Left forelimb (tissue), 1 donor: ENCODE results near the gene SCYL1.

Experiments used
- DNase-seq: peaks from one replicate; pipeline ENCODE4 v3.0.0-alpha.2; 2018; ENCODE audit warnings: low spot score

SCYL1 gene

DNA sequence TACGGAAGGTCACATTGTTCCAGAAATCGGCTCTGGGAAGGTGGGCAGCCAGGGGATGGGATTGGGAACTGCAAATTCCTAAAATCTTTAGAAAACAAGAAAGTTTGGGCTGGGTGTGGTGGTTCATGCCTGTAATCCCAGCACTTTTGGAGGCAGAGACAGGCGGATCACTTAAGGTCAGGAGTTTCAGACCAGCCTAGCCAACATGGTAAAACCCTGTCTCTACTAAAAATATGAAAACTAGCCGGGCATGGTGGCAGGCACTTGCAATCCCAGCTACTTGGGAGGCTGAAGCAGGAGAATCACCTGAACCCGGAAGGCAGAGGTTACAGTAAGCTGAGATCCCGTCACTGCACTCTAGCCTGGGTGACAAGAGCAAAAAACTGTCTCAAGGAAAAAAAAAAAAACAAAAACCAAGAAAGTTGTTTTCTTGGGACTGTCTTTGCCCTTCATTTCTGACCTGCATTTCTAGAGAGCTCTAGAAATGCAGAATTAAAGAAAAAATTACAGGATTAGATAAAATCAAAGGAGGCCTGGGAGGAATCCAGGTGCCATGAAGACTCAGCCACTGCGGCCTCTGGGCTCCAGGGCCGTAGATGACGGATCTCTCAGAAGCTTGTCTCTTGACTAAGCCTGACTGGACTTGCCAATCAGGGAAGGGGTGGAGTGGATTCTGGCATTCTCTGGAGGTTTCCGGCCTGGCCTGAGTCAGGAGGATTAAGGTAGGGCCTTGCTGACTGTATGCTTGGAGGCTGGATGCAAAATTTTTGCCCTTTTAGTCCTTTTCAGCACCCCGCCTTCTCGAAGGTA, 31.3 kb upstream of the SCYL1 start:
- no peak for DNase-seq

DNA sequence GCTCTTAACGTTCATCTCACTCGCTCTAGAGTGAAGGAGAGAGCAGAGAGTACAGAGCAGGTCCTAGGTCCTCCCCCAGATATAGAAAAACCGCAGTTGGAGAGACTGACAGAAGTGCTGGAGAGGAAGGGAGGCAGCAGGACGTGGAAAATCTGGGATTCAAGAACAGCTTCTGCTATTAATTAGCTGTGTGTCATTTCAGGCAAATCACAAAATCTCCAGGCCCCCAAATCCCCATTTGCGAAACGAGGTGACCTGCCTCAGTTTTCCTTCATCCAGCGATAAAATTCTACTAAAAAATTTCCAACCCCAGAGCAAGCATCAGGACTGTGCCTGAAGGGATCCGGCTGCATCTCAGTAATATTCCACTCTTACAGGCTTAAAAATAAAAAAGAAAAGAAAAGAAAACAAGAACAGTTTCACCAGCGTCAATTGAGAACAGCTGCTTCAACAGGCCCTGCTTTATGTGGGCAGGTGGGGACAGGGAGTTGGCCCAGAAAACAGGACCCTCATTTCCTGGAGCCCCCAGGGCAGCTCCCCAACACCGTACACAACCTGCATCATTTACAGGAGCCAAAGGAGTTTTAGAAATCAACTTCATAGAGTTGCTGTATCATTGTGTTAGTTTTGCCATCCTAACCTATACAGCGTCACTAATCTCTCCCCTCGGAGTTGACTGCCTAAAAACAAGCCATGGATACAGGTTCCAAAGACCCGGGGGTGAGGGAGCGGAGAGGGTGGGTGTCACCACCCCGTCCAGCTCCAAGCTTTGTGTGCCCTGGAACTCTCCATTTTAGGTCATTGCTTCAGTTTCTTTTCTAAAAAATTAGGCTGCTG, 28.4 kb upstream of the SCYL1 start:
- DNase-seq, result no peak

- DNase-seq, result peak; percentile 100
Measured at GRCh38 chr11:65497141-65498041, 27.5 kb upstream of the SCYL1 start.

- DNase-seq, result peak; percentile 86
Measured at GRCh38 chr11:65498042-65498726, 26.7 kb upstream of the SCYL1 start.

- no peak for DNase-seq
Measured at GRCh38 chr11:65498727-65498976, 26.2 kb upstream of the SCYL1 start.

DNA sequence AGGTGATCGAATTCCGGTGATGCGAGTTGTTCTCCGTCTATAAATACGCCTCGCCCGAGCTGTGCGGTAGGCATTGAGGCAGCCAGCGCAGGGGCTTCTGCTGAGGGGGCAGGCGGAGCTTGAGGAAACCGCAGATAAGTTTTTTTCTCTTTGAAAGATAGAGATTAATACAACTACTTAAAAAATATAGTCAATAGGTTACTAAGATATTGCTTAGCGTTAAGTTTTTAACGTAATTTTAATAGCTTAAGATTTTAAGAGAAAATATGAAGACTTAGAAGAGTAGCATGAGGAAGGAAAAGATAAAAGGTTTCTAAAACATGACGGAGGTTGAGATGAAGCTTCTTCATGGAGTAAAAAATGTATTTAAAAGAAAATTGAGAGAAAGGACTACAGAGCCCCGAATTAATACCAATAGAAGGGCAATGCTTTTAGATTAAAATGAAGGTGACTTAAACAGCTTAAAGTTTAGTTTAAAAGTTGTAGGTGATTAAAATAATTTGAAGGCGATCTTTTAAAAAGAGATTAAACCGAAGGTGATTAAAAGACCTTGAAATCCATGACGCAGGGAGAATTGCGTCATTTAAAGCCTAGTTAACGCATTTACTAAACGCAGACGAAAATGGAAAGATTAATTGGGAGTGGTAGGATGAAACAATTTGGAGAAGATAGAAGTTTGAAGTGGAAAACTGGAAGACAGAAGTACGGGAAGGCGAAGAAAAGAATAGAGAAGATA, 25.7 kb upstream of the SCYL1 start, which contains the start of gene MALAT1:
Gene MALAT1, plus strand, starts transcription at position 69 of the 736 bp plus-strand sequence.
- DNase-seq, result peak; percentile 96

GRCh38 chr11:65499713-65500386, 25.0 kb upstream of the SCYL1 start:
- no peak for DNase-seq

DNA sequence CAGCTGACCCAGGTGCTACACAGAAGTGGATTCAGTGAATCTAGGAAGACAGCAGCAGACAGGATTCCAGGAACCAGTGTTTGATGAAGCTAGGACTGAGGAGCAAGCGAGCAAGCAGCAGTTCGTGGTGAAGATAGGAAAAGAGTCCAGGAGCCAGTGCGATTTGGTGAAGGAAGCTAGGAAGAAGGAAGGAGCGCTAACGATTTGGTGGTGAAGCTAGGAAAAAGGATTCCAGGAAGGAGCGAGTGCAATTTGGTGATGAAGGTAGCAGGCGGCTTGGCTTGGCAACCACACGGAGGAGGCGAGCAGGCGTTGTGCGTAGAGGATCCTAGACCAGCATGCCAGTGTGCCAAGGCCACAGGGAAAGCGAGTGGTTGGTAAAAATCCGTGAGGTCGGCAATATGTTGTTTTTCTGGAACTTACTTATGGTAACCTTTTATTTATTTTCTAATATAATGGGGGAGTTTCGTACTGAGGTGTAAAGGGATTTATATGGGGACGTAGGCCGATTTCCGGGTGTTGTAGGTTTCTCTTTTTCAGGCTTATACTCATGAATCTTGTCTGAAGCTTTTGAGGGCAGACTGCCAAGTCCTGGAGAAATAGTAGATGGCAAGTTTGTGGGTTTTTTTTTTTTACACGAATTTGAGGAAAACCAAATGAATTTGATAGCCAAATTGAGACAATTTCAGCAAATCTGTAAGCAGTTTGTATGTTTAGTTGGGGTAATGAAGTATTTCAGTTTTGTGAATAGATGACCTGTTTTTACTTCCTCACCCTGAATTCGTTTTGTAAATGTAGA, 24.3 kb upstream of the SCYL1 start:
- peak; percentile 78 for DNase-seq

GRCh38 chr11:65501186-65501471, 23.8 kb upstream of the SCYL1 start:
- no peak for DNase-seq

DNA sequence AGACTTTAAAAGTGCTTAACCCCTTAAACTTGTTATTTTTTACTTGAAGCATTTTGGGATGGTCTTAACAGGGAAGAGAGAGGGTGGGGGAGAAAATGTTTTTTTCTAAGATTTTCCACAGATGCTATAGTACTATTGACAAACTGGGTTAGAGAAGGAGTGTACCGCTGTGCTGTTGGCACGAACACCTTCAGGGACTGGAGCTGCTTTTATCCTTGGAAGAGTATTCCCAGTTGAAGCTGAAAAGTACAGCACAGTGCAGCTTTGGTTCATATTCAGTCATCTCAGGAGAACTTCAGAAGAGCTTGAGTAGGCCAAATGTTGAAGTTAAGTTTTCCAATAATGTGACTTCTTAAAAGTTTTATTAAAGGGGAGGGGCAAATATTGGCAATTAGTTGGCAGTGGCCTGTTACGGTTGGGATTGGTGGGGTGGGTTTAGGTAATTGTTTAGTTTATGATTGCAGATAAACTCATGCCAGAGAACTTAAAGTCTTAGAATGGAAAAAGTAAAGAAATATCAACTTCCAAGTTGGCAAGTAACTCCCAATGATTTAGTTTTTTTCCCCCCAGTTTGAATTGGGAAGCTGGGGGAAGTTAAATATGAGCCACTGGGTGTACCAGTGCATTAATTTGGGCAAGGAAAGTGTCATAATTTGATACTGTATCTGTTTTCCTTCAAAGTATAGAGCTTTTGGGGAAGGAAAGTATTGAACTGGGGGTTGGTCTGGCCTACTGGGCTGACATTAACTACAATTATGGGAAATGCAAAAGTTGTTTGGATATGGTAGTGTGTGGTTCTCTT, 23.2 kb upstream of the SCYL1 start:
- DNase-seq, result no peak

DNA sequence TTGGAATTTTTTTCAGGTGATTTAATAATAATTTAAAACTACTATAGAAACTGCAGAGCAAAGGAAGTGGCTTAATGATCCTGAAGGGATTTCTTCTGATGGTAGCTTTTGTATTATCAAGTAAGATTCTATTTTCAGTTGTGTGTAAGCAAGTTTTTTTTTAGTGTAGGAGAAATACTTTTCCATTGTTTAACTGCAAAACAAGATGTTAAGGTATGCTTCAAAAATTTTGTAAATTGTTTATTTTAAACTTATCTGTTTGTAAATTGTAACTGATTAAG, 22.7 kb upstream of the SCYL1 start:
- no peak for DNase-seq

DNA sequence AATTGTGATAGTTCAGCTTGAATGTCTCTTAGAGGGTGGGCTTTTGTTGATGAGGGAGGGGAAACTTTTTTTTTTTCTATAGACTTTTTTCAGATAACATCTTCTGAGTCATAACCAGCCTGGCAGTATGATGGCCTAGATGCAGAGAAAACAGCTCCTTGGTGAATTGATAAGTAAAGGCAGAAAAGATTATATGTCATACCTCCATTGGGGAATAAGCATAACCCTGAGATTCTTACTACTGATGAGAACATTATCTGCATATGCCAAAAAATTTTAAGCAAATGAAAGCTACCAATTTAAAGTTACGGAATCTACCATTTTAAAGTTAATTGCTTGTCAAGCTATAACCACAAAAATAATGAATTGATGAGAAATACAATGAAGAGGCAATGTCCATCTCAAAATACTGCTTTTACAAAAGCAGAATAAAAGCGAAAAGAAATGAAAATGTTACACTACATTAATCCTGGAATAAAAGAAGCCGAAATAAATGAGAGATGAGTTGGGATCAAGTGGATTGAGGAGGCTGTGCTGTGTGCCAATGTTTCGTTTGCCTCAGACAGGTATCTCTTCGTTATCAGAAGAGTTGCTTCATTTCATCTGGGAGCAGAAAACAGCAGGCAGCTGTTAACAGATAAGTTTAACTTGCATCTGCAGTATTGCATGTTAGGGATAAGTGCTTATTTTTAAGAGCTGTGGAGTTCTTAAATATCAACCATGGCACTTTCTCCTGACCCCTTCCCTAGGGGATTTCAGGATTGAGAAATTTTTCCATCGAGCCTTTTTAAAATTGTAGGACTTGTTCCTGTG, 22.1 kb upstream of the SCYL1 start:
- no peak for DNase-seq

GRCh38 chr11:65503368-65503948, 21.4 kb upstream of the SCYL1 start:
- no peak for DNase-seq

GRCh38 chr11:65503949-65504673, 20.8 kb upstream of the SCYL1 start:
- no peak for DNase-seq

- no peak for DNase-seq
Measured at GRCh38 chr11:65504674-65505465, 20.0 kb upstream of the SCYL1 start.

- DNase-seq, result no peak
Measured at GRCh38 chr11:65505466-65506289, 19.2 kb upstream of the SCYL1 start.
